HEK293 (cell line): ENCODE measurements around the gene GNAZ.
"Not testable (repeated sequence)": the region's sequence is repeated elsewhere in the genome, so short reads cannot be mapped to it uniquely, and the experiment has no call there.

Experiments used
- CTCF ChIA-PET: fragments of 350-600 bp; formaldehyde crosslinking; extraction: SDS; loops from one replicate; lab custom pipeline; 2021; ENCODE audit warnings: antibody characterized with exemption; lab: Yijun Ruan, JAX
- POLR2A ChIA-PET: fragments of 300-600 bp; formaldehyde crosslinking; extraction: SDS; loops from one replicate; lab custom pipeline; 2020; ENCODE audit warnings: antibody characterized with exemption, inconsistent platforms; lab: Yijun Ruan, JAX
- H3K27ac ChIP-seq: fragments of 200-500 bp; sonication (Bioruptor generic); 2 replicates; pipeline ENCODE4 v1.5.1; 2014; ENCODE audit warnings: low read depth, low read length, control low read depth, inconsistent platforms; ENCODE audit errors: extremely low read depth
- H3K36me3 ChIP-seq, 2 experiments: fragments of 200-500 bp in 1 of 2; sonication (Bioruptor generic) in 1 of 2; 1 replicate in 1 of 2; 2 replicates in 1 of 2; pipeline ENCODE4 v1.5.1; 2014 to 2017; ENCODE audit warnings: inconsistent platforms in 2 of 2, low read length in 2 of 2; ENCODE audit not compliant: control insufficient read depth in 2 of 2, insufficient read depth in 1 of 2
- H3K4me1 ChIP-seq: fragments of 200-500 bp; sonication (Bioruptor generic); 2 replicates; pipeline ENCODE4 v1.5.1; 2014; ENCODE audit warnings: mild to moderate bottlenecking, low read length, inconsistent platforms; ENCODE audit not compliant: control insufficient read depth, insufficient read depth
- H3K4me3 ChIP-seq: 2 replicates; pipeline ENCODE4 v1.5.1; 2011; ENCODE audit warnings: low read depth, mild to moderate bottlenecking, control low read depth, low read length, moderate library complexity
- H3K9me3 ChIP-seq: fragments of 200-500 bp; sonication (Bioruptor generic); 2 replicates; pipeline ENCODE4 v1.5.1; 2014; ENCODE audit warnings: low read depth, low read length, inconsistent platforms; ENCODE audit not compliant: control insufficient read depth, insufficient read depth
- HOXC10 ChIP-seq: sonication (generic); formaldehyde crosslinking; IDR thresholded peaks from 2 replicates; pipeline ENCODE4 v1.8.1; 2023; ENCODE audit warnings: mild to moderate bottlenecking, missing genetic modification reagents
- WT1 ChIP-seq: fragments of 450-650 bp; formaldehyde crosslinking; IDR thresholded peaks from 2 replicates; pipeline ENCODE4 v1.5.1; 2016; ENCODE audit warnings: missing biosample characterization, missing genetic modification characterization
- ZFP41 ChIP-seq: fragments of 450-650 bp; formaldehyde crosslinking; IDR thresholded peaks from 2 replicates; pipeline ENCODE4 v1.5.1; 2016; ENCODE audit warnings: missing biosample characterization, missing genetic modification characterization, borderline replicate concordance
- ZNF140 ChIP-seq: fragments of 450-650 bp; formaldehyde crosslinking; IDR thresholded peaks from 2 replicates; pipeline ENCODE4 v1.5.1; 2016; ENCODE audit warnings: missing biosample characterization, missing genetic modification characterization
- ZNF221 ChIP-seq: fragments of 450-650 bp; formaldehyde crosslinking; IDR thresholded peaks from 2 replicates; pipeline ENCODE4 v1.5.1; 2017; ENCODE audit warnings: missing biosample characterization, missing genetic modification characterization, borderline replicate concordance
- ZNF239 ChIP-seq: fragments of 450-650 bp; formaldehyde crosslinking; IDR thresholded peaks from 2 replicates; pipeline ENCODE4 v1.5.1; 2016; ENCODE audit warnings: missing biosample characterization, missing genetic modification characterization
- ZNF24 ChIP-seq: fragments of 450-650 bp; formaldehyde crosslinking; IDR thresholded peaks from 2 replicates; pipeline ENCODE4 v1.5.1; 2016; ENCODE audit warnings: missing biosample characterization, missing genetic modification characterization
- ZNF433 ChIP-seq: fragments of 450-650 bp; formaldehyde crosslinking; IDR thresholded peaks from 2 replicates; pipeline ENCODE4 v1.5.1; 2016; ENCODE audit warnings: missing biosample characterization, missing genetic modification characterization, low read depth
- ZNF514 ChIP-seq: fragments of 450-650 bp; formaldehyde crosslinking; IDR thresholded peaks from 2 replicates; pipeline ENCODE4 v1.5.1; 2016; ENCODE audit warnings: missing biosample characterization, missing genetic modification characterization
- ZNF626 ChIP-seq: fragments of 450-650 bp; sonication (Bioruptor Pico); formaldehyde crosslinking; IDR thresholded peaks from 2 replicates; pipeline ENCODE4 v1.5.1; 2018; ENCODE audit warnings: missing biosample characterization, missing genetic modification characterization, inconsistent platforms
- ZNF664 ChIP-seq: fragments of 450-650 bp; formaldehyde crosslinking; IDR thresholded peaks from 2 replicates; pipeline ENCODE4 v1.5.1; 2016; ENCODE audit warnings: missing biosample characterization, missing genetic modification characterization
- ZNF677 ChIP-seq: fragments of 450-650 bp; IDR thresholded peaks from 2 replicates; pipeline ENCODE4 v1.5.0; 2018; ENCODE audit warnings: missing biosample characterization, mild to moderate bottlenecking, missing genetic modification characterization, moderate library complexity
- ZNF843 ChIP-seq: fragments of 450-650 bp; formaldehyde crosslinking; IDR thresholded peaks from 2 replicates; pipeline ENCODE4 v1.5.1; 2016; ENCODE audit warnings: missing biosample characterization, missing genetic modification characterization
- TF ChIP-seq, protein P1 (sequence below): fragments of 450-650 bp; formaldehyde crosslinking; conservative IDR thresholded peaks from 2 replicates; pipeline ENCODE4 v1.5.1; 2016; ENCODE audit warnings: low read depth, missing biosample characterization, missing genetic modification characterization
- TF ChIP-seq, protein P2 (sequence below): fragments of 450-650 bp; formaldehyde crosslinking; IDR thresholded peaks from 2 replicates; pipeline ENCODE4 v1.5.1; 2017; ENCODE audit warnings: missing biosample characterization, missing genetic modification characterization
- TF ChIP-seq, protein P3 (sequence below): fragments of 450-650 bp; formaldehyde crosslinking; IDR thresholded peaks from 2 replicates; pipeline ENCODE4 v1.5.1; 2016; ENCODE audit warnings: missing biosample characterization, missing genetic modification characterization
- TF ChIP-seq, protein P4 (sequence below): fragments of 450-650 bp; formaldehyde crosslinking; IDR thresholded peaks from 2 replicates; pipeline ENCODE4 v1.5.1; 2017; ENCODE audit warnings: missing biosample characterization, mild to moderate bottlenecking, missing genetic modification characterization, moderate library complexity

GNAZ gene

DNA sequence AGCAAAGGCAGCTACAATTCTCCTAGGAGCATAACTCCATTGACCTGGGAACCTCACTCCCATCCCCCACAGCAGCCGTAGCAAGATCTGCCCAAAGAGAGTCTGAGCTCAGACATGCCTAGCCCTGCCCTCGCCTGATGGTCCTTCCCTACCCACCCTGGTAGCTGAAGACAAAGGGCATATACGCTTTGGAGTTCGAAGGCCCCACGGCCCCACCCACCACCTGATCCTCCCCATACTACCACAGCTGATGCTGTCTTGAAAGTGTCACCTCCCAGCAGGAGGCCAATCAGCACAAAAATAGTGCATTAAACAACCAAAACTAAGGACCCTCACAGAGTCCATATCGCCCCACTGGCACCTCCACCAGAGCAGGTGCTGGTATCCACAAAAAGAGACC is 22.6 kb upstream of the GNAZ start (continued):
- TF ChIP-seq ZNF221 (no peak), ZNF140 (no peak)
- TF ChIP-seq, protein P1, sequence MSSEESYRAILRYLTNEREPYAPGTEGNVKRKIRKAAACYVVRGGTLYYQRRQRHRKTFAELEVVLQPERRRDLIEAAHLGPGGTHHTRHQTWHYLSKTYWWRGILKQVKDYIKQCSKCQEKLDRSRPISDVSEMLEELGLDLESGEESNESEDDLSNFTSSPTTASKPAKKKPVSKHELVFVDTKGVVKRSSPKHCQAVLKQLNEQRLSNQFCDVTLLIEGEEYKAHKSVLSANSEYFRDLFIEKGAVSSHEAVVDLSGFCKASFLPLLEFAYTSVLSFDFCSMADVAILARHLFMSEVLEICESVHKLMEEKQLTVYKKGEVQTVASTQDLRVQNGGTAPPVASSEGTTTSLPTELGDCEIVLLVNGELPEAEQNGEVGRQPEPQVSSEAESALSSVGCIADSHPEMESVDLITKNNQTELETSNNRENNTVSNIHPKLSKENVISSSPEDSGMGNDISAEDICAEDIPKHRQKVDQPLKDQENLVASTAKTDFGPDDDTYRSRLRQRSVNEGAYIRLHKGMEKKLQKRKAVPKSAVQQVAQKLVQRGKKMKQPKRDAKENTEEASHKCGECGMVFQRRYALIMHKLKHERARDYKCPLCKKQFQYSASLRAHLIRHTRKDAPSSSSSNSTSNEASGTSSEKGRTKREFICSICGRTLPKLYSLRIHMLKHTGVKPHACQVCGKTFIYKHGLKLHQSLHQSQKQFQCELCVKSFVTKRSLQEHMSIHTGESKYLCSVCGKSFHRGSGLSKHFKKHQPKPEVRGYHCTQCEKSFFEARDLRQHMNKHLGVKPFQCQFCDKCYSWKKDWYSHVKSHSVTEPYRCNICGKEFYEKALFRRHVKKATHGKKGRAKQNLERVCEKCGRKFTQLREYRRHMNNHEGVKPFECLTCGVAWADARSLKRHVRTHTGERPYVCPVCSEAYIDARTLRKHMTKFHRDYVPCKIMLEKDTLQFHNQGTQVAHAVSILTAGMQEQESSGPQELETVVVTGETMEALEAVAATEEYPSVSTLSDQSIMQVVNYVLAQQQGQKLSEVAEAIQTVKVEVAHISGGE (tag by site-specific recombination): no peak

DNA sequence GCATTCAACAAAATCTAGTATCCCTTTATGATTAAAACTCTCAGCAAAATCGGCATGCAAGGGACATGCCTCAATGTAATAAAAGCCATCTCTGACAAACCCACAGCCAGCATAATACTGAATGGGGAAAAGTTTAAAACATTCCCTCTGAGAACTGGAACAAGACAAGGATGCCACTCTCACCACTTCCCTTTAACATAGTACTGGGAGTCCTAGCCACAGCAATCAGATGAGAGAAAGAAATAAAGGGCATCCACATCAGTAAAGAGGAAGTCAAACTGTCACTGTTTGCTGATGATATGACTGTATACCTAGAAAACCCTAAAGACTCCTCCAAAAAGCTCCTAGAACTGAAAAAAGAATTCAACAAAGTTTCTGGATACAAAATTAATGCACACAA is 19.8 kb upstream of the GNAZ start:
- POLR2A ChIA-PET, CTCF ChIA-PET, H3K4me1 ChIP-seq, H3K9me3 ChIP-seq, H3K27ac ChIP-seq, H3K36me3 ChIP-seq, H3K4me3 ChIP-seq: not testable (repeated sequence)

DNA sequence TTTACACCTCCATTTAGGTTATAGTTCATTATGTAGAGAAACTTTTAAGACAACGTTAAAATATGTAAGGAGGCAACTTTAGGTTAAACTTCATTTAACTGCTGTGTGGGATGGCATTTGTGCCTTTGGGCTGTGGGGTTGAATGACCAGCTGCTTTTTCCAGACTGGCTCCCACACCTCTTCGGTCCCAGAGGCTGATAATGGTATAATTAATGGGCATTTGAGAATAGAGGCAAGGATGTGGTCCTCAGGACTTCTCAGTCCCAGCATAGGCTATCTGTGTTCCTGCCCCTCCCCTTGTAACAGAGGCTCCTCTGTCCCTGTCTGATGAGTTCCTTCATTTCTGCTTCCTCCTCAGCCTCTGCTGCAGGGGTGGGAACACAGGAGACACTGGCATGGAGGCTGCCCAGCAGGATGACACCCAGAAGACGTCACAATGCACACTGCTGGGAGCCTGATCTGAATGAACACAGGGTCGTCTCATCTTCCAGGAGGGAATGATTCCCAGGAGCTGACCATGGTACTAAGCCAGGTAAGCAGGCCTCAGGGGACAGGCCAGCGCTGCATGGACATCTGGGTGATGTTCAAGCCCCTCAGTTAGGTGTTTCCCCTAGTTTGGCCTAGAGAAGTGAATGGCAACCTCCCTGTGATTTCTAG is 17.1 kb upstream of the GNAZ start:
- CTCF ChIA-PET: no interaction called here

DNA sequence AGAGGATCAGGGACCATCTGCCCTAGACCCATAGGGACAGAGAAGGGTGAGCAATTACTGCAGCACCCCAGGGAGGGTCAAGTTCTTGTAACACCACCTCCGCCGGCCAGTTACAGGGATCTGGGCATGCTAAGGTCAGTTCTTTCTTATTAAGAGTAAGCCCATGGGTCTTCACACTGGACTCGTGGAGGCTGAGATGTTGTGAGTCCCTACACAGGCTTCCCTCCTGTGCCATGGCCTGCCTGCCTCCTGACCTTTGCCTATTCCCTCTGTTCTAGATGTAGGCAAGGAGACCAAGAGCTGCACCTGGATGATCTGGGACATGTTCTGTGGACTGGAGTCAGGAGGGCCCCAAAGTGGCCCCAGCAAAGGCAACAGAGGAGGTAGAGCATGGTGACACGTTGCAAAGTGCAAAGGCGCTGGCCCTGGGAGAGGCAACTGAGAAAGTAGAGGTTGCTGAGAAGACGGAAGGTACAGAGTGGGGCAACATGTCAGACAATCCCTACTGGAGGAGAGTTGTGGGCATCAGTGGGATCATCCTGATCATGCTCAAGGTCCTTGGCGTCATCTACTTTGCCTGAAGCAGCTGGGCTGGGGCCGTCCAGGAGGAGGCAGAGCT is 16.3 kb upstream of the GNAZ start:
- CTCF ChIA-PET: no interaction called here
- no peak overlapping the region for H3K27ac ChIP-seq
- no peak overlapping the region for H3K4me3 ChIP-seq
- no peaks in the 10 kb centered on the region for H3K9me3 ChIP-seq
- TF ChIP-seq HOXC10 (CRISPR knock-in tag) (no peak), ZNF677 (tag by site-specific recombination) (no peak), ZNF626 (tag by site-specific recombination) (no peak), ZNF239 (tag by site-specific recombination) (no peak), ZNF24 (tag by site-specific recombination) (no peak), ZNF843 (no peak), ZNF433 (tag by site-specific recombination) (no peak)
- TF ChIP-seq, protein P2, sequence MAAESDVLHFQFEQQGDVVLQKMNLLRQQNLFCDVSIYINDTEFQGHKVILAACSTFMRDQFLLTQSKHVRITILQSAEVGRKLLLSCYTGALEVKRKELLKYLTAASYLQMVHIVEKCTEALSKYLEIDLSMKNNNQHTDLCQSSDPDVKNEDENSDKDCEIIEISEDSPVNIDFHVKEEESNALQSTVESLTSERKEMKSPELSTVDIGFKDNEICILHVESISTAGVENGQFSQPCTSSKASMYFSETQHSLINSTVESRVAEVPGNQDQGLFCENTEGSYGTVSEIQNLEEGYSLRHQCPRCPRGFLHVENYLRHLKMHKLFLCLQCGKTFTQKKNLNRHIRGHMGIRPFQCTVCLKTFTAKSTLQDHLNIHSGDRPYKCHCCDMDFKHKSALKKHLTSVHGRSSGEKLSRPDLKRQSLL: no peak
- TF ChIP-seq, all 188 proteins: peak for 0
- no peaks in the 10 kb centered on the region for H3K4me1 ChIP-seq
- POLR2A ChIA-PET: no interaction called here
- H3K36me3 ChIP-seq: no peaks in the 10 kb centered on the region

More for the DNA sequence above, 17.1 kb upstream of the GNAZ start:
- H3K27ac ChIP-seq: no peak overlapping the region
- H3K4me3 ChIP-seq: no peak overlapping the region
- POLR2A ChIA-PET: no interaction called here
- H3K36me3 ChIP-seq: no peaks in the 10 kb centered on the region
- TF ChIP-seq ZNF514 (tag by site-specific recombination): no peak
- no peak for TF ChIP-seq ZFP41 (tag by site-specific recombination)
- TF ChIP-seq WT1 (tag by site-specific recombination): no peak
- TF ChIP-seq, protein P3, sequence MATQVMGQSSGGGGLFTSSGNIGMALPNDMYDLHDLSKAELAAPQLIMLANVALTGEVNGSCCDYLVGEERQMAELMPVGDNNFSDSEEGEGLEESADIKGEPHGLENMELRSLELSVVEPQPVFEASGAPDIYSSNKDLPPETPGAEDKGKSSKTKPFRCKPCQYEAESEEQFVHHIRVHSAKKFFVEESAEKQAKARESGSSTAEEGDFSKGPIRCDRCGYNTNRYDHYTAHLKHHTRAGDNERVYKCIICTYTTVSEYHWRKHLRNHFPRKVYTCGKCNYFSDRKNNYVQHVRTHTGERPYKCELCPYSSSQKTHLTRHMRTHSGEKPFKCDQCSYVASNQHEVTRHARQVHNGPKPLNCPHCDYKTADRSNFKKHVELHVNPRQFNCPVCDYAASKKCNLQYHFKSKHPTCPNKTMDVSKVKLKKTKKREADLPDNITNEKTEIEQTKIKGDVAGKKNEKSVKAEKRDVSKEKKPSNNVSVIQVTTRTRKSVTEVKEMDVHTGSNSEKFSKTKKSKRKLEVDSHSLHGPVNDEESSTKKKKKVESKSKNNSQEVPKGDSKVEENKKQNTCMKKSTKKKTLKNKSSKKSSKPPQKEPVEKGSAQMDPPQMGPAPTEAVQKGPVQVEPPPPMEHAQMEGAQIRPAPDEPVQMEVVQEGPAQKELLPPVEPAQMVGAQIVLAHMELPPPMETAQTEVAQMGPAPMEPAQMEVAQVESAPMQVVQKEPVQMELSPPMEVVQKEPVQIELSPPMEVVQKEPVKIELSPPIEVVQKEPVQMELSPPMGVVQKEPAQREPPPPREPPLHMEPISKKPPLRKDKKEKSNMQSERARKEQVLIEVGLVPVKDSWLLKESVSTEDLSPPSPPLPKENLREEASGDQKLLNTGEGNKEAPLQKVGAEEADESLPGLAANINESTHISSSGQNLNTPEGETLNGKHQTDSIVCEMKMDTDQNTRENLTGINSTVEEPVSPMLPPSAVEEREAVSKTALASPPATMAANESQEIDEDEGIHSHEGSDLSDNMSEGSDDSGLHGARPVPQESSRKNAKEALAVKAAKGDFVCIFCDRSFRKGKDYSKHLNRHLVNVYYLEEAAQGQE: peak; percentile 84
- TF ChIP-seq, protein P4, sequence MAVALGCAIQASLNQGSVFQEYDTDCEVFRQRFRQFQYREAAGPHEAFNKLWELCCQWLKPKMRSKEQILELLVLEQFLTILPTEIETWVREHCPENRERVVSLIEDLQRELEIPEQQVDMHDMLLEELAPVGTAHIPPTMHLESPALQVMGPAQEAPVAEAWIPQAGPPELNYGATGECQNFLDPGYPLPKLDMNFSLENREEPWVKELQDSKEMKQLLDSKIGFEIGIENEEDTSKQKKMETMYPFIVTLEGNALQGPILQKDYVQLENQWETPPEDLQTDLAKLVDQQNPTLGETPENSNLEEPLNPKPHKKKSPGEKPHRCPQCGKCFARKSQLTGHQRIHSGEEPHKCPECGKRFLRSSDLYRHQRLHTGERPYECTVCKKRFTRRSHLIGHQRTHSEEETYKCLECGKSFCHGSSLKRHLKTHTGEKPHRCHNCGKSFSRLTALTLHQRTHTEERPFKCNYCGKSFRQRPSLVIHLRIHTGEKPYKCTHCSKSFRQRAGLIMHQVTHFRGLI (tag by site-specific recombination): no peak
- no peak for TF ChIP-seq ZNF664
- TF ChIP-seq, all 188 proteins: peak for 1
- H3K4me1 ChIP-seq: no peaks in the 10 kb centered on the region
- no peaks in the 10 kb centered on the region for H3K9me3 ChIP-seq
